Activated CD8-positive, alpha-beta memory T cell treated with anti-CD3 and anti-CD28 coated beads for 4 hours (primary cell): ENCODE measurements around the gene DEAF1.
"Not testable (repeated sequence)": the region's sequence is repeated elsewhere in the genome, so short reads cannot be mapped to it uniquely, and the experiment has no call there.

Source experiments
- DNase-seq, 2 donors: peaks; one replicate each; pipeline ENCODE4 v3.0.0-alpha.2; 2020; ENCODE audit warnings: low read depth in 2 of 2

The DEAF1 gene

DNA sequence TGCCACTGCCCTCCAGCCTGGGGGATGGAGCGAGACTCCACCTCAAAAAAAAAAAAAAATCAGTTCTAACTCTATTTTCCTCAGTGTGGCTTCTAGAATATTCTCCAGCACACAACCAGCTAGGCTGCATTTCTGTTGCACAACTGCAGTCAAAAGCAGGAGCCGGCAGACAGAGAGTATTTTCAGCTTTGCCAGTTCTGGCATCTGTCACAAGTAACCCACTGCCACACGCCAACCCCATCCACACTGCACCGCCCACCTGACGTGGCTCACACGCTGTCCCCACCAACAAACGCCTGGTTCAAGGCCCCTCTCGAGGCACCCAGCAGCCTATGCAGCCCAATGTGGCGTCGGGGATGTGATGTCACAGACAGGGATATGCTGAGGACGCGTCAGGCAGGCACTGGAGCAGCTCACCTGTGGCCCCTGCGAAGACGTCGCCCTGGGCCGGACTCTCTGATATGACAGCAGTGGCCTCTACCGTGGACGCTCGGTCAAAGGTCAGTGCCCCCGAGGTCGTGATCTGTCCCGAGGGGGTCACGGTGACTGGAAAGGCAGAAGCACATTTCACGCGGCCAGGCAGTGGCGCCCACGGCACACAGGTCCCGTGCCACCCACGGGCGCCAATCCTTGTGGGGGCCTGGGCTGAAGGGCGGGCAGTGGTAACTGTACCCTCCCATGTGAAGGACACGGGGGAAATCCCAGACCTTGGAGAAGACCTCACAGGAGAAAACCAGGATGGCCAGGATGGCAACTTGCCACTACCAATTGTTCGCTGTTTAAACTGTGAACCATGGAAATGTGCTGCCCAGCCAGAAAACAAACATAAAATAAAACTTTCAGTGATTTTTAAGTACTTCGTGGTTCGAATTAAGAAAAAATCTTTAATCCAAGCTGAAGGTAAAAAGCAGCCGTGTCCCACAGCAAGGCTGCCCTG, 15.5 kb downstream of the DEAF1 start:
- no peak for DNase-seq

DNA sequence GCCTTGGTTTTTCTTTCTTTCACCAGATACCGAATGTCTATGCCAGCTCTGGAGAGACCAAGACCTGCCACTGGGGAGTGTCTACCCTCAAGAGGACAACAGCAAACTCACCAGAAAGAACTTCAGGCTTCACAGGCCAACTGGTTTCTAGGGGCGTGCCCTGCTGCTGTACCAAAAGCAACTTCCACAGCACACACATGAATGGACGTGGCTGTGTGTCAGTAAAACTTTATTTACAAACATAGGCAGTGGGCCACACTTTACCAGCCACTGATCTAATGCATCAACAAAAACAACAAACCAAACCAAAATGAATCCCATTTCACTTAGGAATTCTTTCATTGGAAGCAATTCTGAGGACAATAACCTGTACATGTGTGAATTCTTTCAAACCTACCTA, 16.7 kb downstream of the DEAF1 start:
- DNase-seq, result no peak

DNA sequence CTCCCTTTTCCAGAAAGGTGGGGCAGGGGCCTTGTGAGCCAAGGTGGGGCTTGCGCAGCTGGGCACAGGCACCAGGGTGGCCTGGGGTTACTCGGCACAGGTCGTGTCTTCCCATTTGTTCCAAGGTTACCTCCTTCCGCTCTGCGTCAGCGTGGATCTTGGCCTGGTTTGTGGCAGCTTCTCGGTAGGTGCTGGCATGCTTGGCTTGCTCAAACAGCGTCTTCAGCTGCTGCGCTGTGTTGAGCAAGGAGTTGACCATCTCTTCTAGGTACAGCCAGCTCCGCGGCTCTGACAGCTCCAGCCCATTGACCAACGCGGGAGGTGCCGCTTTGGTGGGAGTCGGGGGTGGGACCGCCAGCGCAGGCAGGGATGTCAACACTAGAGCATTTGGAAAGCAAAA, 20.6 kb downstream of the DEAF1 start:
- no peak for DNase-seq

DNA sequence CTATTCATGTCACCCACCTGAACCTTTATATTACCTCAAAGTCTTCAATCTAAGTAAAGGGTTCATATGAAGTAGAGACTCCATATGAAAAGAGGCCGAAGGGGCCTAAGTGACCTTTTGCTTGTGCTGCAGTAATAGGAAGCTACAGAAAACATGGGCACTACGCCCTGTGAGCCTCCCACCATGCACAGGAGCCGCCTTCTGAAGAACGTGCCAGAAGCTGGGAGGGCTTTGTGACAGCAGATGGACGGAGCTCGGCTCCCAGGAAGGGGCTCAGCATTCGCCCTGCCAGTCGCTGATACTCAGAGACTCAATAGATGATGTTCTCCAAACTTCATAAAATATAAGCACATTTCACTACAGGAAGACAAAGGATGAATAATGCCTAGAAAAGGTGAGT, 21.2 kb downstream of the DEAF1 start:
- no peak for DNase-seq

DNA sequence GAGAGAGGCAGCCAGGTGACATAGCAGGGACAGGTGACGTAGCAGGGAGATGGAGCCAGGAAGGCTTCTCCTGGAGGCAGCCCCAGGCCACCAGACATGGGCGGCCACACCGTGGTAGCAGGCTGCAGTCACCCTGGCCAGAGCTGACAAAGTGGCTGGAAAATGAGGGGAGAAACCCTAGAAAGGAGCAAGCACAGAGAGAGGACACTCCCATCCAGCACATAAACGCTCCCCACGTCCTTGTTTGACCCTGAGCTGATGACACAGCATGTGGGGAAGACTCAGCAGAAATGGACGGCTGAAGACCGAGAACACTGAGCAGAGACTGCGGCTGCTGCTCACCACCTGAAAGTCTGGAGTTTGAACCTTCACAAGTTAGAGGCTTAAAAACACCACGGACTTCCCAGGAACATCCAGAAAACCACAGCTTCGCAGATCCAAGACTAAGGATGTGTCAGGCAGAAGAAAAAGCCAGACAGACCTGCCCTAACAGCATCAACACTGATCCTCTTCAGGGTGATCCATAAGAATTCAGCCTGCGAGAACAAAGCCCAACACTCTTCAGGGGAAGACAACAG, 29.2 kb downstream of the DEAF1 start:
- DNase-seq, result no peak

DNA sequence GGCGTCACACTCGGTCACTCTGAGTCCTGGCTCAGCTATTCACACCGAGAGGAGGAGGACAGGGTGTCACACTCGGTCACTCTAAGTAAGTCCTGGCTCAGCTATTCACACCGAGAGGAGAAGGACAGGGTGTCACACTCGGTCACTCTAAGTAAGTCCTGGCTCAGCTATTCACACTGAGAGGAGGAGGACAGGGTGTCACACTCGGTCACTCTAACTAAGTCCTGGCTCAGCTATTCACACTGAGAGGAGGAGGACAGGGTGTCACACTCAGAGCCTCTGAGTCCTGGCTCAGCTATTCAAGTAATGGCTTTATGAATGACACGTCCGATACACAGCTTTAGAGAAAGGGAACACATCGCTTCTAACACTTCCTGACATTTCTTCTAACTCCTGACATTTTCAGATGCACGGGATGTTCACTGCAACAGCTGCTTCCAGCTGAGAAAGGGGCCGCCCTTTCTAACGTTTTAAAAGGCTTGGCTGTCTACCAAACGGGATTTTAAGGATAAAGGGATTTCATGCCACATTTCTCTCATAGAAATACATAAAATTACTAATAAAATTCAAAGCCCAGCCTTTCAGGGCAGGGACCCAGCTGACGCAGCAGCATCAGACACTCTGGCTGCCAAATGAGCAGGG, 29.8 kb downstream of the DEAF1 start:
- no peak for DNase-seq

DNA sequence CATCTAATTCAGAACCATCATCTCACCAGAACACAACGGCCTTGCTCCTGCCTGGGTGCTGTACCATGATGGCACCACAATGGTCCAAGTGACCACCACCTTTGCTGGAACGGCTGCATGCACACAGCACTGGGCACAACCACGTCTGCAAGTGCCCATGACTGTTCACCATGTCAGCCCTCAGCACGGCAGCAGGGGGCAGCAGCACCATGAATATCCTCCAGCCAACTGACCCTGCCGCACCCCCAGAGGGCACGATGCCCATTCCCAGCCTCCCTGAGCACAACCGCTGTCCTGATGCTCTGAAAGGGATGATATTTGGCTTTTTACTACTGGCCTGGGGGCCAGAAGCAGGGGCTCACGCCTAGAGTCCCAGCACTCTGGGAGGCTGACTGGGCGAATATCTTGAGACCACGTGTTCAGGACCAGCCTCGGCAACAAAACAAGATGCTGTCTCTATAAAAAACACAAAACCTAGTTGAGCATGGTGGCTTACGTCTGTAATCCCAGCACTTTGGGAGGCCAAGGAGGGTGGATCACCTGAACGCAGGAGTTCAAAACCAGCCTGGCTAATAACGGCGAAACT, 32.2 kb downstream of the DEAF1 start:
- no peak for DNase-seq

DNA sequence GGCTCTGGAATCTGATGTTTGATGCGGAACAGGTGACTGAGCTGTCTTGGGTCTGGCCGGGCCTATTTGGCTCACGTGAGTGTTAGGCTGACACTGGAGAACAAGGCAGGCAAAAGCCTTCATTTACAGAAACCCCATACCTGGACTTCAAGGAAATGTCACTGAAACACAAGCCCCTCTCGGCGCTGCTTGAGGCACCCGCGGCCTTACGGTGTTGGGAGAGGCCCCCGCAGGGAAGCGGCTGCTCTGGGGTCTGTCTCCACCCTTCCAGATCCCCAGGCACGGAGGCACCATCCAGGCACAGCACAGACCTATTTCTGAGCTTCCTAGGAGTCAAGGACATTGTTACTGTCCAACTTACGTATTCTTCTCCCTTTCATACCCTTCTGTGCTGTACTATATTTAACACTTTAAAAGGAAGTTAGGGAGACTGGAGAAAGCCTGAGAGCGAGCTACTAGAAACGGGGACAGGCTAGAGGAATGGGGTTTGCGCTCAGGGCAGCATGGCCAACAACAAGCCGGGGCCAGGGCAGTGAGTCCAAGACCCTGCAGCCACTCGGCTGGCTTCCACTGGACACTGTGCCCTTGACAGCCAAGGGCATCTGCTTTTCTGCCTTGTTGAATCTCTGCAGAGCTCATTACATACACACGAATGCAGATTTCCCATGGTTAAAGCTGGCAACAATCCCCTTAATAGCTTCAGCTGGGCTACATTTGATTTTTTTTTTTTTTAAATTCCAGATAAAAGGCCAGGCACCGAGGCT, 34.2 kb downstream of the DEAF1 start:
- DNase-seq, result no peak

DNA sequence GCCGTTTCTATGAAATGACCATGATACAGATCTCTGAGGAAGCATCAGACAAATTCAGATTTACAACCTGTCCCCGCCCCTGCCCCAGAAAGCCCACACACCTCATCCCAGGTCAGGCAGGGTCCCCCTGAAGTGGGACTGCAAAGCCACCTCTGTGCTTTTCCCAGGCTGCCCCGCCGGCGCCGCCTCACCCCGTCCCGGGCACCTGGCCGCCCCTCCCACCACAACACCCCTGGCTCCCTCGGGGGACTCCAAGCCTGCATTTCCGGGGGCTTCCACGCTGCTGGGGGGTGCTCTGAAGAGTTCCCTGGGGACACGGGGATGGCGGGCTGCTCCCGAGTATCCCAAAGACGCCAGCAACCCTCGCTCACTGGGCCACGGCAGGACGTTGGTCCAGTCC, 34.7 kb downstream of the DEAF1 start:
- DNase-seq, result no peak

DNA sequence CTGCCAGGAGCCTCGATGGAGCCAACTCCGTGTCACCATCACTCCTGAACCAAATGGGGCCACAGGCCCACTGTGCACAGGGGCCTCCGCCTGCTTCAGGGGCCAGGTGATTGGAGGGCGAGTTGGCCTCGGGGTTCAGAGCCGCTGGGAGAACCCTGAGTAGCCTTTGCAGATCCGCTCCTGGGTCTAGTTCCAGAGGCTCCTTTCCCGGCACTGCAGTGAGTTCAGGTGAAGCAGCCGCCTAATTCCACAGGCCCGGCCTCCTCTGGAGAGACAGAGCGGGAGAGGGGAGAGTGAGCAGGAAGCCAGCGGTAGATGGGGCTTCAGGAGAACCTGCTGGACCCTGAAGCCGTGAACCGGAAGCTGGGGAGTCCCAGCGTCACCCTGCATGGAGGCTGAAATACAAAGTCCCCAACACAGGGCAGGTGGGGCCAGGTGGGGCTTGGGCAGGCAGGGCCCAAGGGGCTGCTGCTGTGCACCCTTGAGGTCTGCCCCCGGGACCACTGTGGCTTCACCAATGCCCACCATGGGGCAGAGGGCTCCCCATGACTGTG, 35.4 kb downstream of the DEAF1 start:
- DNase-seq, result no peak

DNA sequence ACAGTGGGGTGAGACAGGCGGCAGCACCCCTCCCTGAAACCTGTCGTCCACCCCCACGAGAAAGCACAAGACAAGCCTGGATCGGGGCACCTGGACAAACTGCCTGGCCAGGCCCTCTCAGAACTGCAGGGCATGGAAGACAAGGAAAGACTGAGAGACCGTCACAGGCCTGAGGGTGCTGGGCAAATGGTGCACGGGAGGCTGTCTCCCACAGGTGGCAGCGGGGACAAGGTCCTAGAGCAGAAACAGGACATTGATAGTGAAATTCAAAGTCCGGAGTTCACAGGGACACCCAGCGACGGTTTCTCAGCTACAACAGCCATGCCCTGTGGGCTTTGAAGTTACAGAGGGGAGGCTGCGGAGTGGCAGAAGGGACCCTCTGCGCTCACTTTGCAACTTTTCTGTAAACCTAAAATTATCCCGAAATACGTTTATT, 37.3 kb downstream of the DEAF1 start:
- DNase-seq, result no peak

DNA sequence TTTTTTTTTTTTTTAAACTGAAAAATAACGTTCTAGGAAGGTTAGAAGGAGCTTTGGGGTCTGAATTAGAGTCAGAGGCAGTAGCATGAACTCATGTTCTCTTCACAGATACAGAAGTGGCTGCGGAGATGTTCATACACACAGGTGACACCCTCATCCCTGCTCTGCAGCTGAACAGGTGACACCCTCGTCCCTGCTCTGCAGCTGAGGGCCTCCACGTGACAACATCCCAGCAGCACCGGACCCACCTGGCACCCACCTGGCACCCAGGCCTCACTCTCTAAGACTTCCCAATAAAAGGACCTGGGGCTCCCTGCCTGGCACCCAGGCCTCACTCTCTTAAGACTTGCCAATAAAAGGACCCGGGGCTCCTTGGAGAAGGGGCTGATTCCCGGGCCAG, 38.2 kb downstream of the DEAF1 start:
- DNase-seq, result no peak

DNA sequence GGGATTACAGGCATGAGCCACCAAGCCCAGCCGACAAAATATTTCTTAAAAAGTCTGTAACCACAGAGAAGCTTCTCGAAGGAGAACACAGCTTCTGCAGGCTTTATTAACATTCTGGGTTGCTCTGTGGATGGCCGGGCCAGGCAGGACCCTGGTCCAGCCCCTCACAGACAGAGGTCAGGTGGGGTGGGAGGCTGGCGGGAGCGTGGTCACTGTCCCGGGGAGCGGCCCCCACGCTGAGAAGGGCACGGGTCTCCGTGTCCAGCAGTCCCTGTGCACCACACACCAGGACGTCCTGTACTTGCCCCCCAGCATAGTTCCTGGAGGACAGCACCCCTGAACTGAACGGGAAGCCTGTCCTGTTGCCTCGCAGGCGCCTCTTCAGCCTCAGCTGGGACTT, 38.6 kb downstream of the DEAF1 start:
- DNase-seq, result no peak

DNA sequence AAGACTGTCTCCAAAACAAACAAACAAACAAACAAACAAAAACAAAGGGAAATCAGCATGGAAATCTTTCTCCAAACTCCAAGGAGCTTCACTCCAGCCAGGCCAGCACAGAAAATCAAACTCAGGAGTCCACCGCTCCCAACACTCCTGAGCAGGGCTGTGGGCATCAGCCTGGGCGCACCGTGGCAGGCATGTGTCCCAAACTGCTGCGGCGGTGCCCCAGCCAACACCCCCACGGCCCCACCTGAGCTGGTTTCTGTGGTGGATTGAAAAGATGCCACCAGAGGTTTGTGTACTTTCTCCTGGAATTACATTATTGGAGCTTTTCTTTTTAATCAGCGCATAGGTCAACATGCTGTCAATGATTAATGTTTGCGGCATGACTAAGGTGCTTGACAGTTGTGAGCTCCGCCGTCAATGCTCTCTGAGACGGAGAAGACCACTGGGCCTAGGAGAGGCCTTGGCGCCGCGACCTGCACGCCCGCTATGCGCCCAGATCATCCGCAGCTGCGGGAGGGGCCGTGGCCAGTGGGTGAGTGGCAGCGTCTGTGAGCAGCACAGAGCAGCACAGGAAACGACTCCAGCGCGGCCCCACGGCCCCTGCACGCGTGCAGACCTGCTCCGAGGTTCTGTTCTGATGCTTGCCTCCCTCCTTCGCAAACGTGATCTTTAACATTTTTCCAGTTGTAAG, 39.8 kb downstream of the DEAF1 start:
- no peak for DNase-seq

DNA sequence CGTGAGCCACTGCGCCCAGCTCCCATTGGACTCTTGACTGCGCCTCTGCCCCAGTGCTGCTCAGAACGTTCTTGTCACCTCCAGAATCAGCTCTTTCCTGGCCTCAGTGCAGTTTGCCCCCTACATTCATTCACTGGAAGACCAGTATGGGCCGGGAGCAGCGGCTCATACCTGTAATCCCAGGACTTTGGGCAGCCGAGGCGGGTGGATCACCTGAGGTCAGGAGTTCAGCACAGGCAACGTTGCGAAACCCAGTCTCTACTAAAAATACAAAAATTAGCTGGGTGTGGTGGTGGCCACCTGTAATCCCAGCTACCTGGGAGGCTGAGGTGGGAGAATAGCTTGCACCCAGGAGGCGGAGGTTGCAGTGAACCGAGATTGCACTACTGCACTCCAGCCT, 40.6 kb downstream of the DEAF1 start:
- DNase-seq, result not testable (repeated sequence)

DNA sequence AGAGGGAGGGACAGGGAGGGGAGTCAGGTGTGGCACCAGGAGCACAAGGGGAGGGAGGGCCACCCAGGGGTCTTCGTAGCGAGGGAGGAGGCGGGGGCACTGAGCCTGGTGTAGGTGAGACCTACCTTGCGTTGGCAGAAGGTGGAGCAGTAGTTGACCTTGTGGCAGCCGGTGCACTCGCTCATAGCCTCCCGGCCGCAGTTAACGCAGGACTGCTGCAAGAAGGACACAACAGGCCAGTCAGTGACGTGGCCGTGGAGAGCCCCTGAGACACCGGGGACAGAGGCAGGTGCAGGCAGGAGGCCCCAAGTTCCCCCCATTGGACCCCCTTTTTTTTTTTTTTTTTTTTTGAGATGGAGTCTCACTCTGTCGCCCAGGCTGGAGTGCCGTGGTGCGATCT, 41.2 kb downstream of the DEAF1 start:
- DNase-seq, result no peak

DNA sequence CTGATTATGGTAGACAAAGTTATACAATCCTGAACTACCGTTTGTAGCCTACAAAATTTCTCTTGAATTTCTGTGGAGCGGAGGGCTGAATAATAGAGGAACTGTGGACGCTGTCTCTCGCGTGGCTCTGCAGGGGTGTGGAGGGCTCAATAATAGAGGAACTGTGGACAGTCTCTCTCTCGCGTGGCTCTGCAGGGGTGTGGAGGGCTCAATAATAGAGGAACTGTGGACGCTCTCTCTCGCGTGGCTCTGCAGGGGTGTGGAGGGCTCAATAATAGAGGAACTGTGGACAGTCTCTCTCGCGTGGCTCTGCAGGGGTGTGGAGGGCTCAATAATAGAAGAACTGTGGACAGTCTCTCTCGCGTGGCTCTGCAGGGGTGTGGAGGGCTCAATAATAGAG, 41.9 kb downstream of the DEAF1 start:
- not testable (repeated sequence) for DNase-seq

DNA sequence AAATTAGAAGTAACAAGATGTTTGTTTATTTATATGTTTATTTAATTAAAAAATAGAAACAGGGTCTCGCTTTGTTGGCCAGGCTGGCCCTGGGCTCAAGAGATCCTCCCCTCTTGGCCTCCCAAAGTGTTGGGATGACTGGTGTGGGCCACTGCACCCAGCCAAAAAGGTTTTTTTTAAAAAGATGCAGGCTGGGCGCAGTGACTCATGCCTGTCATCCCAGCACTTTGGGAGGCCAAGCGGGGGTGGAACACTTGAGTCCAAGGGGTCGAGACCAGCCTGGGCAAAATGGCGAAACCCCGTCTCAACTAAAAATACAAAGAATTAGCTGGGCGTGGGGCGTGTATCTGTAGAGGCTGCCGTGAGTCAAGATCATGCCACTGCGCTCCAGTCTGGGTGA, 44.5 kb downstream of the DEAF1 start:
- DNase-seq, result no peak

DNA sequence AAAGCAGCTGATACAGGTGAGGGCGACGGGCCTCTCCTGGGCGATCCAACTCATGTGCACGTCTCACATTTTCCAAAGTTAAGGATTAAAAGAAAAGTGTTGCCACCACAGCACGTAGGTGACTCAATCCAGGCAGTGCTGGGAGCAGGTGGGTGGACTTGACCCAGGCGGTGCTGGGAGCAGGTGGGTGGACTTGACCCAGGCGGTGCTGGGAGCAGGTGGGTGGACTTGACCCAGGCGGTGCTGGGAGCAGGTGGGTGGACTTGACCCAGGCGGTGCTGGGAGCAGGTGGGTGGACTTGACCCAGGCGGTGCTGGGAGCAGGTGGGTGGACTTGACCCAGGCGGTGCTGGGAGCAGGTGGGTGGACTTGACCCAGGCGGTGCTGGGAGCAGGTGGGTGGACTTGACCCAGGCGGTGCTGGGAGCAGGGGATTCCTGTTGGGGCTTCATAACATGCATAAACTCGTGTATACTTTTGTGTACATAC, 47.3 kb downstream of the DEAF1 start:
- not testable (repeated sequence) for DNase-seq

DNA sequence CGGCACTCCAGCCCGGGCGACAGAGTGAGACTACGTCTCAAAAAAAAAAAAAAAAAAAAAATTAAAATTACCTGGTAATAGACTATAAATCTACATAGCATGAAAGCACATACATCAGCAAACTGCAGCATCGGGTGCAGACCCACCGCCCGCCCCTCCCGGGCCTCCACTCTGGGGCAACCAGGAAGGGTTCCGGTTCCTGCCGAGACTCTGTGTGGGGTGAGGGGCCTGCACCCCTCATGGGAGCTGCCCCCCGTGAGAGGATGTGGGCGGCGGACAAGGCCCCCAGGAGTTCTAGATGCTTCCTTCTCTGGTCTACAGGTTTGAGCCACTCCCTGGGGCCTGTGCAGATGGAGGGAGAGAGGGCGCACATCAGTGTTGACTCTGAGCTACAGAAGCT, 48.8 kb downstream of the DEAF1 start:
- DNase-seq, result no peak

DNA sequence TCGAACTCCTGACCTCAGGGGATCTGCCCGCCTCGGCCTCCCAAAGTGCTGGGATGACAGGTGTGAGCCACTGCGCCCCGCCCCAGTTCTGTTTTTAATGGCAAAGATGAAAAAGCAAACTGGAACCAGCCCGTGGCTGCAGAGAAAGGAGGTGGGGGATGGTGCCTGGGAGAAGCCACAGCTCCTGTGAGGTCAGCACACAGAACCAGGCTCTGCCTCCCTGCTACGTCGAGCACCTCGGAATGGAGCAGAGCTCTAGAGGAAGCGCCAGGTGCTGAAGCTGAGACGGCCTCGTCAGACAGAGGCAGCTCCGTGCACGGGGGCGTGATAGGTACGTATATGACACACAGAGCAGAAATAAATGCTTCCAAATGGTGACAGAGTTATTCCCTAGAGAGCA, 49.5 kb downstream of the DEAF1 start:
- DNase-seq, result no peak
